ENCODE data around the gene SLC12A2. TPM values are rescaled to one million over a fixed set of nuclear protein-coding genes. Genes with fewer than 3 reads are reported as not detected.

SLC12A2 gene
- total and polyA plus RNA-seq, 2 experiments from 2014 or later = 8.1 to 21.3 TPM

DNA sequence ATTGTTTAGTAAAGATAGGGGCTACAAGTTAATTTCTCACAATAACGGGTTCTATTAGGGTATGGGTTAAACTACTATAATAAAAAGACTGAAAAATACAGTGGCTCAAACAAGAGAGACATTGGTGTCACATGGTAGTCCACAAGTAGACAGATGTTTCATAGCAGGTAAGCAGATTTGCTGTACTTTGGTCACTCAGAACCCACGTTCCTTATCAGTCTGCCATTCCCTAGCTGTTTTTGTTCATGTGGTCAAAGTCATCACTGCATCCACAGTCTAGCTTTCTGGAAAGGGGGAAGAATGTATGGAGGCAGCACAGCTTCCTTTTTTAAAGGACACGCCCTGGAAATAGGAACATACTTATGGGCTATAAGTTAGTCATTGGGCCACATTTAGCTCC is 73.0 kb downstream of the SLC12A2 start:
- ATAC-seq (no peak), DNase-seq (ENCODE audit: low spot score) (no peak)
- TF ChIP-seq NANOG (IDR thresholded peaks at IDR 0.05; ENCODE audit: borderline replicate concordance) (no peak), STAT1 (IDR thresholded peaks at IDR 0.05; ENCODE audit: unreplicated experiment) (no peak), JUNB (IDR thresholded peaks at IDR 0.05; ENCODE audit: unreplicated experiment) (no peak), EZH2phosphoT487 (IDR thresholded peaks at IDR 0.05; ENCODE audit: unreplicated experiment) (no peak), CREB1 (CRISPR knock-in tag; IDR thresholded peaks at IDR 0.05; ENCODE audit: low read depth) (no peak), ZNF331 (CRISPR knock-in tag; IDR thresholded peaks at IDR 0.05; ENCODE audit: low read depth) (no peak)
- TF ChIP-seq, protein P1, sequence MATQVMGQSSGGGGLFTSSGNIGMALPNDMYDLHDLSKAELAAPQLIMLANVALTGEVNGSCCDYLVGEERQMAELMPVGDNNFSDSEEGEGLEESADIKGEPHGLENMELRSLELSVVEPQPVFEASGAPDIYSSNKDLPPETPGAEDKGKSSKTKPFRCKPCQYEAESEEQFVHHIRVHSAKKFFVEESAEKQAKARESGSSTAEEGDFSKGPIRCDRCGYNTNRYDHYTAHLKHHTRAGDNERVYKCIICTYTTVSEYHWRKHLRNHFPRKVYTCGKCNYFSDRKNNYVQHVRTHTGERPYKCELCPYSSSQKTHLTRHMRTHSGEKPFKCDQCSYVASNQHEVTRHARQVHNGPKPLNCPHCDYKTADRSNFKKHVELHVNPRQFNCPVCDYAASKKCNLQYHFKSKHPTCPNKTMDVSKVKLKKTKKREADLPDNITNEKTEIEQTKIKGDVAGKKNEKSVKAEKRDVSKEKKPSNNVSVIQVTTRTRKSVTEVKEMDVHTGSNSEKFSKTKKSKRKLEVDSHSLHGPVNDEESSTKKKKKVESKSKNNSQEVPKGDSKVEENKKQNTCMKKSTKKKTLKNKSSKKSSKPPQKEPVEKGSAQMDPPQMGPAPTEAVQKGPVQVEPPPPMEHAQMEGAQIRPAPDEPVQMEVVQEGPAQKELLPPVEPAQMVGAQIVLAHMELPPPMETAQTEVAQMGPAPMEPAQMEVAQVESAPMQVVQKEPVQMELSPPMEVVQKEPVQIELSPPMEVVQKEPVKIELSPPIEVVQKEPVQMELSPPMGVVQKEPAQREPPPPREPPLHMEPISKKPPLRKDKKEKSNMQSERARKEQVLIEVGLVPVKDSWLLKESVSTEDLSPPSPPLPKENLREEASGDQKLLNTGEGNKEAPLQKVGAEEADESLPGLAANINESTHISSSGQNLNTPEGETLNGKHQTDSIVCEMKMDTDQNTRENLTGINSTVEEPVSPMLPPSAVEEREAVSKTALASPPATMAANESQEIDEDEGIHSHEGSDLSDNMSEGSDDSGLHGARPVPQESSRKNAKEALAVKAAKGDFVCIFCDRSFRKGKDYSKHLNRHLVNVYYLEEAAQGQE (IDR thresholded peaks at IDR 0.05; ENCODE audit: unreplicated experiment) = no peak
- TF ChIP-seq, protein P2, sequence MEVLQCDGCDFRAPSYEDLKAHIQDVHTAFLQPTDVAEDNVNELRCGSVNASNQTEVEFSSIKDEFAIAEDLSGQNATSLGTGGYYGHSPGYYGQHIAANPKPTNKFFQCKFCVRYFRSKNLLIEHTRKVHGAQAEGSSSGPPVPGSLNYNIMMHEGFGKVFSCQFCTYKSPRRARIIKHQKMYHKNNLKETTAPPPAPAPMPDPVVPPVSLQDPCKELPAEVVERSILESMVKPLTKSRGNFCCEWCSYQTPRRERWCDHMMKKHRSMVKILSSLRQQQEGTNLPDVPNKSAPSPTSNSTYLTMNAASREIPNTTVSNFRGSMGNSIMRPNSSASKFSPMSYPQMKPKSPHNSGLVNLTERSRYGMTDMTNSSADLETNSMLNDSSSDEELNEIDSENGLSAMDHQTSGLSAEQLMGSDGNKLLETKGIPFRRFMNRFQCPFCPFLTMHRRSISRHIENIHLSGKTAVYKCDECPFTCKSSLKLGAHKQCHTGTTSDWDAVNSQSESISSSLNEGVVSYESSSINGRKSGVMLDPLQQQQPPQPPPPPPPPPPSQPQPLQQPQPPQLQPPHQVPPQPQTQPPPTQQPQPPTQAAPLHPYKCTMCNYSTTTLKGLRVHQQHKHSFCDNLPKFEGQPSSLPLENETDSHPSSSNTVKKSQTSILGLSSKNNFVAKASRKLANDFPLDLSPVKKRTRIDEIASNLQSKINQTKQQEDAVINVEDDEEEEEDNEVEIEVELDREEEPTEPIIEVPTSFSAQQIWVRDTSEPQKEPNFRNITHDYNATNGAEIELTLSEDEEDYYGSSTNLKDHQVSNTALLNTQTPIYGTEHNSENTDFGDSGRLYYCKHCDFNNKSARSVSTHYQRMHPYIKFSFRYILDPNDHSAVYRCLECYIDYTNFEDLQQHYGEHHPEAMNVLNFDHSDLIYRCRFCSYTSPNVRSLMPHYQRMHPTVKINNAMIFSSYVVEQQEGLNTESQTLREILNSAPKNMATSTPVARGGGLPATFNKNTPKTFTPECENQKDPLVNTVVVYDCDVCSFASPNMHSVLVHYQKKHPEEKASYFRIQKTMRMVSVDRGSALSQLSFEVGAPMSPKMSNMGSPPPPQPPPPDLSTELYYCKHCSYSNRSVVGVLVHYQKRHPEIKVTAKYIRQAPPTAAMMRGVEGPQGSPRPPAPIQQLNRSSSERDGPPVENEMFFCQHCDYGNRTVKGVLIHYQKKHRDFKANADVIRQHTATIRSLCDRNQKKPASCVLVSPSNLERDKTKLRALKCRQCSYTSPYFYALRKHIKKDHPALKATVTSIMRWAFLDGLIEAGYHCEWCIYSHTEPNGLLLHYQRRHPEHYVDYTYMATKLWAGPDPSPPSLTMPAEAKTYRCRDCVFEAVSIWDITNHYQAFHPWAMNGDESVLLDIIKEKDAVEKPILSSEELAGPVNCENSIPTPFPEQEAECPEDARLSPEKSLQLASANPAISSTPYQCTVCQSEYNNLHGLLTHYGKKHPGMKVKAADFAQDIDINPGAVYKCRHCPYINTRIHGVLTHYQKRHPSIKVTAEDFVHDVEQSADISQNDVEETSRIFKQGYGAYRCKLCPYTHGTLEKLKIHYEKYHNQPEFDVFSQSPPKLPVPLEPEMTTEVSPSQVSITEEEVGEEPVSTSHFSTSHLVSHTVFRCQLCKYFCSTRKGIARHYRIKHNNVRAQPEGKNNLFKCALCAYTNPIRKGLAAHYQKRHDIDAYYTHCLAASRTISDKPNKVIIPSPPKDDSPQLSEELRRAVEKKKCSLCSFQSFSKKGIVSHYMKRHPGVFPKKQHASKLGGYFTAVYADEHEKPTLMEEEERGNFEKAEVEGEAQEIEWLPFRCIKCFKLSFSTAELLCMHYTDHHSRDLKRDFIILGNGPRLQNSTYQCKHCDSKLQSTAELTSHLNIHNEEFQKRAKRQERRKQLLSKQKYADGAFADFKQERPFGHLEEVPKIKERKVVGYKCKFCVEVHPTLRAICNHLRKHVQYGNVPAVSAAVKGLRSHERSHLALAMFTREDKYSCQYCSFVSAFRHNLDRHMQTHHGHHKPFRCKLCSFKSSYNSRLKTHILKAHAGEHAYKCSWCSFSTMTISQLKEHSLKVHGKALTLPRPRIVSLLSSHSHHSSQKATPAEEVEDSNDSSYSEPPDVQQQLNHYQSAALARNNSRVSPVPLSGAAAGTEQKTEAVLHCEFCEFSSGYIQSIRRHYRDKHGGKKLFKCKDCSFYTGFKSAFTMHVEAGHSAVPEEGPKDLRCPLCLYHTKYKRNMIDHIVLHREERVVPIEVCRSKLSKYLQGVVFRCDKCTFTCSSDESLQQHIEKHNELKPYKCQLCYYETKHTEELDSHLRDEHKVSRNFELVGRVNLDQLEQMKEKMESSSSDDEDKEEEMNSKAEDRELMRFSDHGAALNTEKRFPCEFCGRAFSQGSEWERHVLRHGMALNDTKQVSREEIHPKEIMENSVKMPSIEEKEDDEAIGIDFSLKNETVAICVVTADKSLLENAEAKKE (CRISPR knock-in tag; IDR thresholded peaks at IDR 0.05) = no peak
- TF ChIP-seq, protein P3, sequence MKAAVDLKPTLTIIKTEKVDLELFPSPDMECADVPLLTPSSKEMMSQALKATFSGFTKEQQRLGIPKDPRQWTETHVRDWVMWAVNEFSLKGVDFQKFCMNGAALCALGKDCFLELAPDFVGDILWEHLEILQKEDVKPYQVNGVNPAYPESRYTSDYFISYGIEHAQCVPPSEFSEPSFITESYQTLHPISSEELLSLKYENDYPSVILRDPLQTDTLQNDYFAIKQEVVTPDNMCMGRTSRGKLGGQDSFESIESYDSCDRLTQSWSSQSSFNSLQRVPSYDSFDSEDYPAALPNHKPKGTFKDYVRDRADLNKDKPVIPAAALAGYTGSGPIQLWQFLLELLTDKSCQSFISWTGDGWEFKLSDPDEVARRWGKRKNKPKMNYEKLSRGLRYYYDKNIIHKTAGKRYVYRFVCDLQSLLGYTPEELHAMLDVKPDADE (IDR thresholded peaks at IDR 0.05) = no peak
- H3K36me3 Mint-ChIP-seq (ENCODE audit: low read depth) = peaks cover 31% of the 10 kb centered on the region
- H3K9me3 Mint-ChIP-seq = no peaks in the 10 kb centered on the region
- Histone ChIP-seq H3K27ac (ENCODE audit: low read depth) (no peak overlapping the region), H3K9me2 (ENCODE audit: insufficient read depth) (no peaks in the 10 kb centered on the region), H2AFZ (no peak overlapping the region), H3F3A (replicated peaks; ENCODE audit: low read depth) (no peaks in the 10 kb centered on the region), H3K27me3 (ENCODE audit: insufficient read depth) (no peaks in the 10 kb centered on the region), H3K36me3 (ENCODE audit: insufficient read depth) (peaks cover 7% of the 10 kb centered on the region), H3K4me1 (ENCODE audit: insufficient read depth) (no peaks in the 10 kb centered on the region), H3K79me2 (replicated peaks; ENCODE audit: insufficient read depth) (no peaks in the 10 kb centered on the region), H3K4me3 (no peak overlapping the region), H4K20me1 (replicated peaks; ENCODE audit: insufficient read depth) (no peaks in the 10 kb centered on the region), H3K4me2 (no peak overlapping the region)
- H3K27ac Mint-ChIP-seq = no peak overlapping the region
- no peaks in the 10 kb centered on the region for H3K27me3 Mint-ChIP-seq (ENCODE audit: insufficient read depth, low read depth, poor library complexity)
- no peak overlapping the region for H3K4me3 Mint-ChIP-seq
- H3K4me1 Mint-ChIP-seq = no peaks in the 10 kb centered on the region

All from GM23338 (cell line).